DOHH2 (cell line): Measurements from ENCODE around the gene GADD45G.

ENCODE experiments used
- H3F3A ChIP-seq: fragments of 200-600 bp; sonication (generic), shearing (Covaris generic); 2 replicates; pipeline ENCODE4 v1.6.0; 2016; ENCODE audit warnings: antibody characterized with exemption, mild to moderate bottlenecking; ENCODE audit not compliant: control insufficient read depth, insufficient read depth
- H3K27ac ChIP-seq: fragments of 200-600 bp; sonication (generic); 2 replicates; pipeline ENCODE4 v1.5.1; 2014; ENCODE audit warnings: low read depth, mild to moderate bottlenecking, low read length, moderate library complexity
- H3K27me3 ChIP-seq: fragments of 200-600 bp; sonication (generic); 2 replicates; pipeline ENCODE4 v1.6.1; 2014; ENCODE audit warnings: mild to moderate bottlenecking, low read length, mixed read lengths; ENCODE audit not compliant: control insufficient read depth
- H3K36me3 ChIP-seq: fragments of 200-600 bp; sonication (generic); 2 replicates; pipeline ENCODE4 v1.6.1; 2014; ENCODE audit warnings: mild to moderate bottlenecking, low read length, moderate library complexity, mixed read lengths; ENCODE audit not compliant: control insufficient read depth
- H3K4me1 ChIP-seq: fragments of 200-600 bp; sonication (generic); 2 replicates; pipeline ENCODE4 v1.6.1; 2014; ENCODE audit warnings: mild to moderate bottlenecking, low read length, mixed read lengths; ENCODE audit not compliant: control insufficient read depth
- H3K4me2 ChIP-seq: fragments of 200-600 bp; sonication (generic); 2 replicates; pipeline ENCODE4 v1.6.0; 2014; ENCODE audit warnings: mild to moderate bottlenecking, low read length, moderate library complexity
- H3K4me3 ChIP-seq: fragments of 200-600 bp; sonication (generic); 2 replicates; pipeline ENCODE4 v1.5.1; 2014; ENCODE audit warnings: mild to moderate bottlenecking, low read length, mixed read lengths
- H3K79me2 ChIP-seq: fragments of 200-600 bp; sonication (generic); 2 replicates; pipeline ENCODE4 v1.6.1; 2014; ENCODE audit warnings: mild to moderate bottlenecking, low read length, mixed read lengths; ENCODE audit not compliant: control insufficient read depth
- H3K9me2 ChIP-seq: fragments of 200-600 bp; sonication (generic); replicated peaks from 2 replicates; pipeline ENCODE4 v1.6.1; 2014; ENCODE audit warnings: mild to moderate bottlenecking, low read length, mixed read lengths; ENCODE audit not compliant: control insufficient read depth
- H3K9me3 ChIP-seq: fragments of 200-600 bp; sonication (generic); 2 replicates; pipeline ENCODE4 v1.6.1; 2014; ENCODE audit warnings: antibody characterized with exemption, low read length, mixed read lengths; ENCODE audit not compliant: control insufficient read depth, insufficient read depth
- H4K20me1 ChIP-seq: fragments of 200-600 bp; sonication (generic); 2 replicates; pipeline ENCODE4 v1.6.0; 2014; ENCODE audit warnings: low read depth, mild to moderate bottlenecking, antibody characterized with exemption, low read length, moderate library complexity; ENCODE audit not compliant: control insufficient read depth, insufficient read depth
- CTCF ChIP-seq: fragments of 200-600 bp; sonication (generic); IDR thresholded peaks from one replicate; pipeline ENCODE4 v1.5.1; 2014; ENCODE audit warnings: antibody characterized with exemption, mild to moderate bottlenecking, low read depth, low read length; ENCODE audit not compliant: poor library complexity, severe bottlenecking
- EZH2phosphoT487 ChIP-seq: fragments of 200-600 bp; sonication (generic); IDR thresholded peaks from 2 replicates; pipeline ENCODE4 v1.6.1; 2017; ENCODE audit warnings: borderline replicate concordance, mild to moderate bottlenecking, antibody characterized with exemption, low read length, moderate library complexity, mixed read lengths

GADD45G gene

GRCh38 chr9:89647366-89648128, 42.7 kb downstream of the GADD45G start:
- H4K20me1 ChIP-seq, result no peaks in the 10 kb centered on the region
- TF ChIP-seq CTCF, result no peak
- no peak for TF ChIP-seq EZH2phosphoT487
- H3K36me3 ChIP-seq, result no peaks in the 10 kb centered on the region
- H3K4me3 ChIP-seq, result no peak overlapping the region
- no peaks in the 10 kb centered on the region for H3F3A ChIP-seq
- peaks cover 7% of the 10 kb centered on the region; the same call in 1 of the 2 replicates for H3K27me3 ChIP-seq
- H3K4me2 ChIP-seq, result no peak overlapping the region
- H3K27ac ChIP-seq, result no peak overlapping the region
- H3K4me1 ChIP-seq, result no peaks in the 10 kb centered on the region
- no peaks in the 10 kb centered on the region for H3K9me3 ChIP-seq
- H3K79me2 ChIP-seq, result no peaks in the 10 kb centered on the region
- no peaks in the 10 kb centered on the region for H3K9me2 ChIP-seq

- Histone ChIP-seq H3K9me2 (no peaks in the 10 kb centered on the region), H3K4me1 (no peaks in the 10 kb centered on the region), H3K36me3 (no peaks in the 10 kb centered on the region), H3F3A (no peaks in the 10 kb centered on the region), H3K27me3 (peaks cover 7% of the 10 kb centered on the region; the same call in 1 of the 2 replicates), H3K27ac (no peak overlapping the region), H3K4me2 (no peak overlapping the region), H3K79me2 (no peaks in the 10 kb centered on the region), H3K9me3 (no peaks in the 10 kb centered on the region), H4K20me1 (no peaks in the 10 kb centered on the region), H3K4me3 (no peak overlapping the region)
- TF ChIP-seq EZH2phosphoT487 (no peak), CTCF (no peak)
These were observed 43.6 kb downstream of the GADD45G start for GRCh38 chr9:89648247-89649000.

- Histone ChIP-seq H3K4me2 (no peak overlapping the region), H4K20me1 (no peaks in the 10 kb centered on the region)
- TF ChIP-seq CTCF (no peak), EZH2phosphoT487 (no peak)
These were observed 44.4 kb downstream of the GADD45G start for GRCh38 chr9:89649039-89649691.

More at GRCh38 chr9:89649039-89649691, 44.4 kb downstream of the GADD45G start:
- no peaks in the 10 kb centered on the region for H3K4me1 ChIP-seq
- H3K27ac ChIP-seq, result no peak overlapping the region
- no peaks in the 10 kb centered on the region for H3K79me2 ChIP-seq
- H3F3A ChIP-seq, result no peaks in the 10 kb centered on the region
- no peak overlapping the region for H3K4me3 ChIP-seq
- H3K9me3 ChIP-seq, result no peaks in the 10 kb centered on the region
- no peaks in the 10 kb centered on the region for H3K9me2 ChIP-seq
- H3K27me3 ChIP-seq, result peaks cover 7% of the 10 kb centered on the region; the same call in 1 of the 2 replicates
- no peaks in the 10 kb centered on the region for H3K36me3 ChIP-seq
